ENCODE data around the gene XPNPEP1. TPM values are rescaled to one million over a fixed set of nuclear protein-coding genes. Genes with fewer than 3 reads are reported as not detected.

Gene XPNPEP1
- total RNA-seq, 1 donor = 123 TPM

DNA sequence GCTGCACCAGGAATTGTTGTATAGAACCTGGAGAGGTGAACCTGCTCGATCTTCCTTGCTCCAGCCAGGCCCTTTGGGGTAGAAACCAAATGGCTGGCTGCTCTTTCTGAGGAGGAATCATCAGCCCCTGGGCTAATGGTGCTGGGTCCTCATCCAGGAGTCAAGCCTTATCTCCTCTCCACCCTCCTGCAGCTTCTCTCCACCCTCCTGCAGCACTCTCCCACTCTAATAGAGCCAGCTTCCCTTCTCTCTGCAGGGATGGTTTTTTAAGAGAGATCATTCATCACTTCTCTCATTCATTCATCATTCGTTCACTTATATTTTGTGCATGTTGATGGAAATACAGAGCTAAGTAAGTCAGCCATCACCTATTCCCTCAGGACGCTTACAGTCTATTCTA lies 103.5 kb downstream of the XPNPEP1 start:
- no peak for TF ChIP-seq CTCF (IDR thresholded peaks at IDR 0.05; ENCODE audit: extremely low read depth, low read depth, low read length)
- Histone ChIP-seq H3K4me3 (ENCODE audit: insufficient read depth, low read length) (no peak overlapping the region), H3K79me2 (ENCODE audit: insufficient read depth, low read length) (no peaks in the 10 kb centered on the region), H4K20me1 (ENCODE audit: insufficient read depth, low read length) (no peaks in the 10 kb centered on the region), H3K4me1 (ENCODE audit: insufficient read depth, low read length) (no peaks in the 10 kb centered on the region), H3K9me3 (ENCODE audit: low read depth, low read length) (no peaks in the 10 kb centered on the region), H3K27ac (ENCODE audit: low read depth, low read length) (no peak overlapping the region), H3K27me3 (ENCODE audit: insufficient read depth, low read length) (no peaks in the 10 kb centered on the region), H3K36me3 (ENCODE audit: insufficient read depth, low read length) (no peaks in the 10 kb centered on the region), H3K4me2 (ENCODE audit: insufficient read depth, low read length) (no peak overlapping the region), H2AFZ (ENCODE audit: low read length) (no peak overlapping the region)
- no peak for DNase-seq (ENCODE audit: insufficient read length, low spot score, missing footprints)

Small RNA genes lying within 50 kb of the gene (small RNA-seq; reads per million reads assigned to genes)
- not detected for gene RNU4-5P

Other genes starting within 250 kb of the XPNPEP1 start
- gene ADD3, start 84.5 kb upstream of the XPNPEP1 start, total RNA-seq = 439 and 1,018 TPM in 2 replicates

Measured in osteoblast (primary cell).